IMR-90 (cell line): Measurements from ENCODE around the gene COG7. TPM values are rescaled to one million over a fixed set of nuclear protein-coding genes. Genes with fewer than 3 reads are reported as not detected.

Source experiments
- ATAC-seq: fragments of 200-7000 bp; cut with Tn5 transposase; 2 replicates; pipeline ENCODE4 v1.9.1; 2020; ENCODE audit warnings: low read depth, mild to moderate bottlenecking, moderate library complexity
- Bru-seq: library from RNA; stranded (reverse); fragments of 400-500 nt; gene quantifications from one replicate; lab custom pipeline; 2021; lab: Mats Ljungman, UMichigan
- BruChase-seq, 2 experiments: library from RNA; stranded (reverse); fragments of 400-500 nt; gene quantifications; one replicate each; lab custom pipeline; 2021; lab: Mats Ljungman, UMichigan
- BruUV-seq: library from RNA; stranded (reverse); fragments of 400-500 nt; replicated peaks from 2 replicates; lab custom pipeline; 2021; lab: Mats Ljungman, UMichigan
- CTCF ChIA-PET: fragments of 300-600 bp; formaldehyde crosslinking; extraction: SDS; loops from one replicate; lab custom pipeline; 2021; ENCODE audit warnings: antibody characterized with exemption; lab: Yijun Ruan, JAX
- POLR2A ChIA-PET: fragments of 300-600 bp; sonication (Branson Sonifier 250); formaldehyde crosslinking; loops from one replicate; lab custom pipeline; 2022; ENCODE audit warnings: antibody characterized with exemption; ENCODE audit not compliant: unreplicated experiment; lab: Charles Lee
- DNase-seq: peaks from one replicate; pipeline ENCODE4 v3.0.0; 2013
- H2AFZ ChIP-seq: replicated peaks from 2 replicates; pipeline ENCODE3; 2013; ENCODE audit warnings: low read length, mild to moderate bottlenecking; ENCODE audit not compliant: poor library complexity
- H2AK5ac ChIP-seq: 2 replicates; pipeline ENCODE4 v1.6.1; 2013; ENCODE audit warnings: low read depth, low read length, inconsistent platforms
- H2AK9ac ChIP-seq: replicated peaks from 2 replicates; pipeline ENCODE3; 2013; ENCODE audit warnings: mild to moderate bottlenecking, low read depth, low read length, moderate library complexity; ENCODE audit not compliant: poor library complexity
- H2BK120ac ChIP-seq: 2 replicates; pipeline ENCODE4 v1.6.1; 2013; ENCODE audit warnings: low read depth, low read length, inconsistent platforms
- H2BK15ac ChIP-seq: 3 replicates; pipeline ENCODE4 v1.6.1; 2013; ENCODE audit warnings: low read depth, low read length, inconsistent platforms
- H2BK20ac ChIP-seq: 2 replicates; pipeline ENCODE4 v1.6.1; 2013; ENCODE audit warnings: low read depth, mild to moderate bottlenecking, inconsistent platforms, low read length, moderate library complexity
- H2BK5ac ChIP-seq: 2 replicates; pipeline ENCODE4 v1.6.1; 2013; ENCODE audit warnings: mild to moderate bottlenecking, low read depth, low read length, inconsistent platforms; ENCODE audit not compliant: poor library complexity, severe bottlenecking
- H3K14ac ChIP-seq: replicated peaks from 2 replicates; pipeline ENCODE4 v1.6.1; 2013; ENCODE audit warnings: low read depth, low read length, inconsistent platforms
- H3K18ac ChIP-seq: 2 replicates; pipeline ENCODE4 v1.6.1; 2013; ENCODE audit warnings: low read depth, low read length, control low read depth
- H3K23ac ChIP-seq: 2 replicates; pipeline ENCODE4 v1.6.1; 2013; ENCODE audit warnings: low read depth, low read length, inconsistent platforms
- H3K27ac ChIP-seq: 2 replicates; pipeline ENCODE4 v1.5.1; 2013; ENCODE audit warnings: mild to moderate bottlenecking, control low read depth, low read length; ENCODE audit not compliant: insufficient read depth
- H3K27me3 ChIP-seq: 2 replicates; pipeline ENCODE4 v1.6.1; 2013; ENCODE audit warnings: low read length; ENCODE audit not compliant: control insufficient read depth, insufficient read depth
- H3K36me3 ChIP-seq: 2 replicates; pipeline ENCODE4 v1.6.1; 2013; ENCODE audit warnings: low read length, mixed read lengths; ENCODE audit not compliant: control insufficient read depth, insufficient read depth
- H3K4ac ChIP-seq: 2 replicates; pipeline ENCODE4 v1.6.1; 2013; ENCODE audit warnings: low read depth, low read length, inconsistent platforms
- H3K4me1 ChIP-seq: 2 replicates; pipeline ENCODE4 v1.6.1; 2013; ENCODE audit warnings: low read length, mixed read lengths; ENCODE audit not compliant: control insufficient read depth, insufficient read depth
- H3K4me2 ChIP-seq: 2 replicates; pipeline ENCODE4 v1.6.1; 2013; ENCODE audit warnings: low read depth, mild to moderate bottlenecking, control low read depth, low read length, moderate library complexity
- H3K4me3 ChIP-seq: 2 replicates; pipeline ENCODE4 v1.5.1; 2013; ENCODE audit warnings: low read depth, mild to moderate bottlenecking, control low read depth, low read length, moderate library complexity; ENCODE audit not compliant: insufficient read depth
- H3K56ac ChIP-seq: 2 replicates; pipeline ENCODE4 v1.6.1; 2013; ENCODE audit warnings: low read length, inconsistent platforms; ENCODE audit not compliant: insufficient read depth; ENCODE audit errors: extremely low read depth
- H3K79me1 ChIP-seq, 2 experiments: 2 replicates each; pipeline ENCODE4 v1.6.1; 2013; ENCODE audit warnings: low read length in 2 of 2, inconsistent platforms in 1 of 2, low read depth in 1 of 2
- H3K9ac ChIP-seq: 2 replicates; pipeline ENCODE4 v1.6.1; 2013; ENCODE audit warnings: low read depth, low read length, control low read depth
- H3K9me1 ChIP-seq: 2 replicates; pipeline ENCODE4 v1.6.1; 2013; ENCODE audit warnings: low read length, inconsistent platforms; ENCODE audit not compliant: insufficient read depth
- H3K9me3 ChIP-seq: 2 replicates; pipeline ENCODE4 v1.6.1; 2013; ENCODE audit warnings: low read length; ENCODE audit not compliant: control insufficient read depth, insufficient read depth
- H4K20me1 ChIP-seq: 2 replicates; pipeline ENCODE4 v1.6.1; 2013; ENCODE audit warnings: low read length, inconsistent platforms; ENCODE audit not compliant: insufficient read depth
- H4K5ac ChIP-seq: 2 replicates; pipeline ENCODE4 v1.6.1; 2013; ENCODE audit warnings: mild to moderate bottlenecking, low read depth, low read length, control low read depth
- H4K8ac ChIP-seq, 2 experiments: 2 replicates each; pipeline ENCODE4 v1.6.1; 2013; ENCODE audit warnings: low read depth in 2 of 2, low read length in 2 of 2, control low read depth in 1 of 2, inconsistent platforms in 1 of 2
- H4K91ac ChIP-seq: 2 replicates; pipeline ENCODE4 v1.6.1; 2013; ENCODE audit warnings: low read depth, low read length, inconsistent platforms; ENCODE audit not compliant: insufficient read depth
- CEBPB ChIP-seq: IDR thresholded peaks from 2 replicates; pipeline ENCODE4 v1.6.1; 2012; ENCODE audit warnings: low read depth, low read length, improper control_type of control experiment
- CTCF ChIP-seq: conservative IDR thresholded peaks from 2 replicates; pipeline ENCODE4 v1.5.1; 2012; ENCODE audit warnings: mild to moderate bottlenecking, low read depth, low read length, improper control_type of control experiment
- ELK1 ChIP-seq: fragments of 150-350 bp; IDR thresholded peaks from 2 replicates; pipeline ENCODE4 v1.6.1; 2016; ENCODE audit warnings: low read depth, mild to moderate bottlenecking, low read length, moderate library complexity, borderline replicate concordance
- MAFK ChIP-seq: IDR thresholded peaks from 2 replicates; pipeline ENCODE4 v1.6.1; 2012; ENCODE audit warnings: low read depth, low read length, improper control_type of control experiment
- MXI1 ChIP-seq: IDR thresholded peaks from 2 replicates; pipeline ENCODE4 v1.6.1; 2012; ENCODE audit warnings: low read depth, mild to moderate bottlenecking, low read length, moderate library complexity, borderline replicate concordance
- NFE2L2 ChIP-seq: fragments of 150-350 bp; IDR thresholded peaks from 2 replicates; pipeline ENCODE4 v1.6.1; 2016; ENCODE audit warnings: low read depth, mild to moderate bottlenecking, low read length
- RAD21 ChIP-seq: IDR thresholded peaks from 2 replicates; pipeline ENCODE4 v1.6.1; 2012; ENCODE audit warnings: low read length, improper control_type of control experiment
- RCOR1 ChIP-seq: IDR thresholded peaks from 2 replicates; pipeline ENCODE4 v1.6.1; 2012; ENCODE audit warnings: mild to moderate bottlenecking, low read length, improper control_type of control experiment; ENCODE audit not compliant: insufficient replicate concordance
- SMC3 ChIP-seq: fragments of 150-350 bp; IDR thresholded peaks from 2 replicates; pipeline ENCODE4 v1.6.1; 2016; ENCODE audit warnings: low read depth, mild to moderate bottlenecking, antibody characterized with exemption, low read length, moderate library complexity
- USF2 ChIP-seq: fragments of 150-350 bp; IDR thresholded peaks from 2 replicates; pipeline ENCODE4 v1.6.1; 2017; ENCODE audit warnings: mild to moderate bottlenecking, antibody characterized with exemption, low read length, low read depth
- WGBS, 2 experiments: methylation state at CpG; one replicate each; pipeline versions ENCODE4 v1.1.5 to v1.1.7; 2013; ENCODE audit warnings: missing lambda C conversion rate in 2 of 2; ENCODE audit not compliant: insufficient read length in 1 of 2; ENCODE audit errors: extremely low coverage in 2 of 2; 5-methylcytosine and 5-hydroxymethylcytosine counted together
- dilution Hi-C: fragments of 300-500 bp; cut with HindIII; formaldehyde crosslinking; loops from one replicate; pipeline ENCODE4 v1.14.3; 2018; ENCODE audit warnings: low sequenced_read_pairs; ENCODE audit not compliant: unreplicated experiment
- in situ Hi-C: fragments of 300-500 bp; cut with MboI; formaldehyde crosslinking; loops from 3 replicates; pipeline ENCODE4 v1.14.3; 2019; ENCODE audit warnings: low sequenced_read_pairs, inconsistent platforms, mixed read lengths
- intact Hi-C: fragments of 100-400 bp; cut with micrococcal nuclease; formaldehyde crosslinking; loops from 2 replicates; pipeline ENCODE4 v1.10.0; 2022
- long read RNA-seq: library from polyadenylated mRNA; unstranded; transcript quantifications from one replicate; pipeline ENCODE4 v2.0.0, GENCODE V29; 2021; ENCODE audit not compliant: unreplicated experiment
- polyA plus RNA-seq, 3 experiments: library from polyadenylated mRNA; depleted of rRNA; stranded (reverse); fragments of >200 nt; gene quantifications; 2 replicates each; pipeline ENCODE4 v1.2.3, GENCODE V29; 2012; ENCODE audit warnings: low replicate concordance in 1 of 3
- total RNA-seq: library from RNA; depleted of rRNA; stranded (reverse); fragments of >200 nt; gene quantifications from 2 replicates; pipeline ENCODE4 v1.2.3, GENCODE V29; 2012; rRNA removed

Gene COG7
- total RNA-seq (25.6 and 28.5 TPM in 2 replicates), polyA plus RNA-seq (2012; rRNA removed) (43.7 and 49.2 TPM in 2 replicates), Bru-seq, nascent RNA (percentile 81 among the genes with signal in this experiment), BruChase-seq, experiment 1, labeled RNA remaining after a 6-hour chase (percentile 93 among the genes with signal in this experiment), BruChase-seq, experiment 2, labeled RNA remaining after a 2-hour chase (percentile 90 among the genes with signal in this experiment)
- 22.4 and 39.2 TPM in 2 replicates for polyA plus RNA-seq (2012; cell fraction: cytosol; rRNA removed)
- polyA plus RNA-seq (2012; cell fraction: nucleus; rRNA removed; ENCODE audit: low replicate concordance), result 79.3 and 108 TPM in 2 replicates
- long read RNA-seq, transcript COG7-201 (17 exons, 2,926 nt), result major isoform, 17 of 29 reads
- long read RNA-seq, partial matches to known transcripts, result 4 of 29 reads
- long read RNA-seq, other reads (novel, unspliced or antisense), result 7 of 29 reads

- Histone ChIP-seq H3K27me3 (no peaks in the 10 kb centered on the region), H4K20me1 (peaks cover 4% of the 10 kb centered on the region; the same call in 1 of the 2 replicates), H3K4me2 (peak within 1 kb of the TSS; percentile 83), H4K91ac (peak within 1 kb of the TSS; percentile 96), H4K5ac (peak within 1 kb of the TSS; percentile 96), H2BK20ac (no peak within 1 kb of the TSS), H3K23ac (peak within 1 kb of the TSS; percentile 87; the same call in 1 of the 2 replicates), H3K56ac (peak within 1 kb of the TSS; percentile 96), H3K18ac (peak within 1 kb of the TSS; percentile 91), H3K4ac (peak within 1 kb of the TSS; percentile 95), H3K9me3 (no peaks in the 10 kb centered on the region), H3K9ac (peak within 1 kb of the TSS; percentile 99), H3K14ac (peak within 1 kb of the TSS; percentile 95), H2AFZ (peak within 1 kb of the TSS; percentile 97), H2AK9ac (peak within 1 kb of the TSS; percentile 89), H3K36me3 (no peaks in the 10 kb centered on the region), H3K9me1 (no peaks in the 10 kb centered on the region), H2BK15ac (peak within 1 kb of the TSS; percentile 81; the same call in 1 of the 3 replicates), H3K4me1 (no peaks in the 10 kb centered on the region), H4K8ac (peak within 1 kb of the TSS; percentile 93 to 99), H2BK120ac (peak within 1 kb of the TSS; percentile 86), H3K79me1 (peaks cover 31 to 39% of the 10 kb centered on the region in 2 experiments), H2AK5ac (peak within 1 kb of the TSS; percentile 71; the same call in 1 of the 2 replicates), H3K27ac (peak within 1 kb of the TSS; percentile 100), H3K4me3 (peak within 1 kb of the TSS; percentile 92), H2BK5ac (peak within 1 kb of the TSS; percentile 97)
- BruUV-seq, result TSS peak; percentile 52
- in situ Hi-C loops, result no loop called here
- WGBS, 2 experiments, result 2% methylated on average over 27 of the region's 57 CpGs; no CpG with 5 or more reads in 1 of the 2 experiments
- DNase-seq (peak; percentile 86), ATAC-seq (peak; percentile 89)
- intact Hi-C loops, result no loop called here
- dilution Hi-C loops, result no loop called here
- CTCF ChIA-PET, result interaction anchor here (1.4 kb wide), 1 partner anchor 17 kb away, joined by 3 read pairs; no protein-coding TSS in a partner anchor
- POLR2A ChIA-PET, result no interaction called here
- TF ChIP-seq USF2, result no peak
- TF ChIP-seq RAD21, result no peak
- TF ChIP-seq CEBPB, result no peak
- TF ChIP-seq MXI1, result peak; percentile 89
- no peak for TF ChIP-seq CTCF
- TF ChIP-seq ELK1, result no peak
- no peak for TF ChIP-seq NFE2L2
- no peak for TF ChIP-seq RCOR1
- no peak for TF ChIP-seq MAFK
- TF ChIP-seq SMC3, result no peak
These were observed at the start of gene COG7 for GRCh38 chr16:23452572-23453337. Gene COG7 (minus strand): TSS chr16:23453189. CDS start chr16:23452994, 195 bp downstream.
